Colonic mucosa (tissue), 4 donors: ENCODE measurements around the gene CETP. TPM values are rescaled to one million over a fixed set of nuclear protein-coding genes. Genes with fewer than 3 reads are reported as not detected.

Experiments
- DNase-seq: peaks from one replicate; pipeline ENCODE4 v3.0.0-alpha.2; 2020
- H3K27ac ChIP-seq: fragments of 200-600 bp; one replicate; pipeline ENCODE4 v1.8.0; 2021
- H3K27me3 ChIP-seq: fragments of 200-600 bp; one replicate; pipeline ENCODE4 v1.8.0; 2021
- H3K36me3 ChIP-seq: fragments of 200-600 bp; one replicate; pipeline ENCODE4 v1.8.0; 2021
- H3K4me1 ChIP-seq: fragments of 200-600 bp; one replicate; pipeline ENCODE4 v1.8.0; 2021; ENCODE audit warnings: mild to moderate bottlenecking
- H3K4me3 ChIP-seq: fragments of 200-600 bp; one replicate; pipeline ENCODE4 v1.8.0; 2021
- H3K9ac ChIP-seq, 2 donors: one replicate each; pipeline ENCODE4 v1.7.0; 2013; ENCODE audit warnings: control low read depth in 2 of 2, low read depth in 2 of 2, low read length in 2 of 2
- H3K9me3 ChIP-seq: fragments of 200-600 bp; one replicate; pipeline ENCODE4 v1.8.0; 2021
- CTCF ChIP-seq: fragments of 200-600 bp; IDR thresholded peaks from one replicate; pipeline ENCODE4 v1.8.0; 2022; ENCODE audit warnings: antibody characterized with exemption, mild to moderate bottlenecking
- intact Hi-C: fragments of 100-400 bp; cut with DNase I; formaldehyde crosslinking; loops from one replicate; pipeline ENCODE4 v1.14.1; 2022
- total RNA-seq, 2 donors: library from RNA; stranded (reverse); fragmentation: NEBNext Ultra II Directional in 1 of 2; extraction: Animal tissue kit (Norgen Biotek cat#: 25700) in 1 of 2; gene quantifications; one replicate each; pipeline ENCODE4 v1.2.1, GENCODE V29; 2021
- donor health status: healthy.
- donor health status: DM: no; HTN: no; CAD: no.
- donor health status: DM: no; HTN: no; CAD: no.

CETP gene, protein sequence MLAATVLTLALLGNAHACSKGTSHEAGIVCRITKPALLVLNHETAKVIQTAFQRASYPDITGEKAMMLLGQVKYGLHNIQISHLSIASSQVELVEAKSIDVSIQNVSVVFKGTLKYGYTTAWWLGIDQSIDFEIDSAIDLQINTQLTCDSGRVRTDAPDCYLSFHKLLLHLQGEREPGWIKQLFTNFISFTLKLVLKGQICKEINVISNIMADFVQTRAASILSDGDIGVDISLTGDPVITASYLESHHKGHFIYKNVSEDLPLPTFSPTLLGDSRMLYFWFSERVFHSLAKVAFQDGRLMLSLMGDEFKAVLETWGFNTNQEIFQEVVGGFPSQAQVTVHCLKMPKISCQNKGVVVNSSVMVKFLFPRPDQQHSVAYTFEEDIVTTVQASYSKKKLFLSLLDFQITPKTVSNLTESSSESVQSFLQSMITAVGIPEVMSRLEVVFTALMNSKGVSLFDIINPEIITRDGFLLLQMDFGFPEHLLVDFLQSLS
- not detected for total RNA-seq

DNA sequence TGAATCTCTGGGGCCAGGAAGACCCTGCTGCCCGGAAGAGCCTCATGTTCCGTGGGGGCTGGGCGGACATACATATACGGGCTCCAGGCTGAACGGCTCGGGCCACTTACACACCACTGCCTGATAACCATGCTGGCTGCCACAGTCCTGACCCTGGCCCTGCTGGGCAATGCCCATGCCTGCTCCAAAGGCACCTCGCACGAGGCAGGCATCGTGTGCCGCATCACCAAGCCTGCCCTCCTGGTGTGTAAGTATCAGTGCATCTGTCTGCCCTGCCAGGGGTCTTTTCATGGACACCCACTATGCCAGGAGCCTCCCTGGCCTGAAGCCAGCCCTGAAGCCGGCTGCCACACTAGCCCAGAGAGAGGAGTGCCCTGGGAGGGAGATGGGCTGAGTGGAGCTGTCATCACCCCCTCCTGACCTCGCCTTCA is at the start of gene CETP:
Gene CETP (plus strand): TSS at position 100 of the 431 bp plus-strand sequence. CDS start 30 bp downstream, at position 130.
- Histone ChIP-seq H3K9ac (no peak within 1 kb of the TSS), H3K4me1 (no peaks in the 10 kb centered on the region), H3K9me3 (no peaks in the 10 kb centered on the region), H3K36me3 (no peaks in the 10 kb centered on the region), H3K27ac (no peak within 1 kb of the TSS), H3K4me3 (no peak within 1 kb of the TSS), H3K27me3 (no peaks in the 10 kb centered on the region)
- TF ChIP-seq CTCF = no peak
- intact Hi-C loops = loop anchor here (5.0 to 10.0 kb wide), 3 partner anchors 80 to 205 kb away; no protein-coding TSS in a partner anchor
- no peak for DNase-seq

DNA sequence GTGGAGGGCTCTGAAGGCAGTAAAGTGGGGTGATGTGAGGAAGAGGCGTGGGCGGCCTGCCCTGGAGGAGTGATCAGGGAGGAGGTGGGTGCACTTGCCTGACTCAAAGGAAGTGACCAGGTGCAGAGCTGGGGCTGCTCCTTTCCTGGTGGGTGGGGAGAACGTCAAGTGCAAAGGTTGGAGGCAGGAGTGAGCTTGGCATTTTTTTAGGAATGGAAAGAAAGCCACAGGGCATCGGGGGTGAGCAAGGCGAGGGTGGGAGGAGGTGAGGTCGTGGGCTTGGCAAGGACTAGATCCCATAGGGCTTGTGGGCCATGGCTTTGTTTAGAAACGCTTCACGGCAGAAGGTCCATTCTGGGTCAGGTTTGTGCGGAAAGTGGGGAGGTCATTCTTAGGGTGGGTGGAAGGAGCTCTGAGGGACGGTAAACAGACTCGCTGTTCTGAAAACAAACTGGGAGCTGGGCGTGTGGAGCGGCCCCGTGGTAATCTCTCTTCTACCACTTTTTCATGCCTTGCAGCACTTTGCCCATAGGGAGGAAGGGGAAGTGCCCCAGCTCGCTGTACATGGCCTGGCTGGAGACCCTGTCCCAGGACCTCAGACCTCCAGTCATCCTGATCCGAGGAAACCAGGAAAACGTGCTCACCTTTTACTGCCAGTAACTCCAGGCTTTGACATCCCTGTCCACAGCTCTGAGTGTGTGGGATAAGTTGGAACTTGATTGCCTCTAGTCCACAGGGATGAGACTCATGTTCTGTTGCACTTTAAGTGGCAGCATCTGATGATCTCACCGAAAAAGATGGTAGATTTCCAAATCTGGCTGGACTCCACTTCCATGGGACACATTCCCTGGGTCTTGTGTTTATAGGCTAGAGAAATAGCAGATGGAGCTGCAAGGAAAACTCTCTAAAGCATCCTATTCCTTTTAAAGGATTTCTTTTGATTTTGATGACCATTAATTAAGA is 48.7 kb upstream of the CETP start:
- no peak overlapping the region for H3K27ac ChIP-seq

DNA sequence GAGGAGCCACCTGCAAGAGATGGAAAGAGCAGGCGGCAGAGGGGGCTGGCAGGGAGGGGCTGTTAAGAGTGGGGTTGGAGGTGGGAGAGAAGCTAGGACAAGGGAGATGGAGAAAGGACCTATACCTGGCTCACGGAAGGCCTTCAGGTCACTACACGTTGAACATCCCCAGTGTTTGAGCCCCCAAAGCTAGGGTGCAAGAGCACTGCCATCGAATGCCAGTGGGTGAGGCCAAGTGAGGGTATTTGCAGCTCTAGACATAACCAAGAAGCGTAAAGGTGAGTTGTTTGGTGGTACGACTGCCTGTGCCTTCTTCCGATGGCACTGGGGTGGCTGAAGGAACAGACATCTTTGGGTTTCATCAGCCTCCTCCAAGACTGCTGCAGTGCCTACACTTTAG is 46.9 kb upstream of the CETP start:
- H3K36me3 ChIP-seq = no peaks in the 10 kb centered on the region
- H3K4me1 ChIP-seq = no peaks in the 10 kb centered on the region
- no peaks in the 10 kb centered on the region for H3K27me3 ChIP-seq
- no peak overlapping the region for H3K4me3 ChIP-seq
- intact Hi-C loops = no loop called here
- TF ChIP-seq CTCF = no peak
- no peak for DNase-seq
- no peak overlapping the region for H3K9ac ChIP-seq
- H3K27ac ChIP-seq = no peak overlapping the region
- H3K9me3 ChIP-seq = no peaks in the 10 kb centered on the region

More for the DNA sequence above, 48.7 kb upstream of the CETP start:
- intact Hi-C loops = no loop called here
- Histone ChIP-seq H3K4me3 (no peak overlapping the region), H3K9ac (peak overlapping the region; percentile 39 to 43), H3K9me3 (no peaks in the 10 kb centered on the region), H3K27me3 (no peaks in the 10 kb centered on the region), H3K36me3 (no peaks in the 10 kb centered on the region), H3K4me1 (no peaks in the 10 kb centered on the region)
- peak; percentile 56 for DNase-seq
- TF ChIP-seq CTCF = no peak

DNA sequence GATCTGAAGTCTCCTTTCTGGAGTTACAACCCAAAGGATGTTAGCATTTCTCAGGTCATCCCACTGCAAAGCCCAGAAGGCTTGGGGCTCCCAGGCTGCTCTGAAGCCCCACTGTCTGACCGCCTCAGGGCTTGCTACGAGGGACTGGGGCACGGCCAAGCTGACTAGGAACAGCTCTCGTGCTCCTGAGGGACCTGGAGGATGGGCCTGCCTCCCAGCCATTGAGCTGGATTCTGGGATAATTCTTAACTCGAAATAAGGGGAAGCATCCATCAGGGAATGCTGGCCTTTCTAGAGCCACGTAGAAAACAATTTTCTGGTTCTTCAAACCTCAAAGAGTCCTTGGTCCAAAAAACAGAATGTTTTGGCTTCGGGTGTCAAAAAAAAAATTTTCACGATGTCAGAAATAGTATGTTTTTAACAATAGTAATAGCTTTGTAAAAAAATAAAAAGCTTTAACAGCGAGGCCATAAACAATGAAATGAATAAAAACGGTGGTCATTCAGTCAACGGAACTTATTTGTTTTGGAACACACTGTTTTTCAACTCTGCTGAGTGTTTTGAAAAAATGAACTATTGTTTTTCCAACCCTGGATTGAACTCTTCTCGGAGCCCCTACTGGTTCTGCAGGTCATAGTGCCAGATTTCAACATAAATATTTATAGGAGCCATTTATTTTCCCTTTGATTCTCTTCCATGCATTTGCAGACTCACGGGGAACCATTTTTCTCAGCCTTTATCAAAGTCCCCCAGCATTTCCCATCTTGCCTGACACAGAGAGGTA is 46.2 kb upstream of the CETP start:
- intact Hi-C loops = no loop called here
- no peak for TF ChIP-seq CTCF
- H3K36me3 ChIP-seq = no peaks in the 10 kb centered on the region
- H3K27me3 ChIP-seq = no peaks in the 10 kb centered on the region
- H3K4me3 ChIP-seq = no peak overlapping the region
- H3K9me3 ChIP-seq = no peaks in the 10 kb centered on the region
- no peaks in the 10 kb centered on the region for H3K4me1 ChIP-seq
- DNase-seq = no peak
- H3K27ac ChIP-seq = no peak overlapping the region
- no peak overlapping the region for H3K9ac ChIP-seq
